H4 (cell line): Measurements from ENCODE around the gene CRIP3. TPM values are rescaled to one million over a fixed set of nuclear protein-coding genes. Genes with fewer than 3 reads are reported as not detected.

ENCODE experiments used
- total RNA-seq: library from RNA; depleted of rRNA; stranded (reverse); fragments of >200 nt; shearing (Covaris generic); gene quantifications from 2 replicates; pipeline ENCODE4 v1.2.3, GENCODE V29; 2014; rRNA removed

Gene CRIP3
- total RNA-seq, 1 experiment from 2014 or later = not detected

Other genes with a start within 250 kb of the CRIP3 start
- 53.7 and 63.2 TPM in 2 replicates for gene MRPL2, start 249.4 kb downstream of the CRIP3 start, total RNA-seq
- gene KLC4, start 249.2 kb downstream of the CRIP3 start, total RNA-seq = 11.6 and 21.7 TPM in 2 replicates
- 46.0 and 57.7 TPM in 2 replicates for gene PTK7, start 232.5 kb downstream of the CRIP3 start, total RNA-seq
- 11.0 and 12.8 TPM in 2 replicates for gene SRF, start 137.6 kb downstream of the CRIP3 start, total RNA-seq
- gene CUL9, start 126.6 kb downstream of the CRIP3 start, total RNA-seq = 18.2 and 18.5 TPM in 2 replicates
- 110 and 147 TPM in 2 replicates for gene DNPH1, start 79.3 kb downstream of the CRIP3 start, total RNA-seq
- gene TTBK1, start 65.3 kb downstream of the CRIP3 start, total RNA-seq = not detected in 2 replicates
- not detected in 2 replicates for gene SLC22A7, start 10.6 kb downstream of the CRIP3 start, total RNA-seq
- 4.7 and 7.5 TPM in 2 replicates for gene ZNF318, start 60.8 kb upstream of the CRIP3 start, total RNA-seq
- 6.9 and 11.7 TPM in 2 replicates for gene ABCC10, start 118.7 kb upstream of the CRIP3 start, total RNA-seq
- 12.6 and 13.7 TPM in 2 replicates for gene DLK2, start 146.7 kb upstream of the CRIP3 start, total RNA-seq
- 9.9 and 11.3 TPM in 2 replicates for gene TJAP1, start 168.7 kb upstream of the CRIP3 start, total RNA-seq
- gene LRRC73, start 201.5 kb upstream of the CRIP3 start, total RNA-seq = 1.0 and 1.8 TPM in 2 replicates
- 188 and 210 TPM in 2 replicates for gene YIPF3, start 208.1 kb upstream of the CRIP3 start, total RNA-seq
- gene POLR1C, start 208.3 kb upstream of the CRIP3 start, total RNA-seq = 63.8 and 77.5 TPM in 2 replicates